GM21390 (cell line): ENCODE results near the gene MORC3.

Source experiments
- ATAC-seq: cut with Tn5 transposase; IDR thresholded peaks from one replicate; pipeline ENCODE4 v1.9.1; 2021; ENCODE audit not compliant: unreplicated experiment

MORC3 gene

GRCh38 chr21:36422279-36423098 lies 102.5 kb downstream of the MORC3 start:
- no peak for ATAC-seq

- no peak for ATAC-seq
Observed at GRCh38 chr21:36423771-36424433, 103.9 kb downstream of the MORC3 start.

GRCh38 chr21:36424592-36424991 lies 104.6 kb downstream of the MORC3 start:
- ATAC-seq = no peak

- no peak for ATAC-seq
Observed at GRCh38 chr21:36425286-36425685, 105.3 kb downstream of the MORC3 start.
